ENCODE results near the gene WNK4.

DNA sequence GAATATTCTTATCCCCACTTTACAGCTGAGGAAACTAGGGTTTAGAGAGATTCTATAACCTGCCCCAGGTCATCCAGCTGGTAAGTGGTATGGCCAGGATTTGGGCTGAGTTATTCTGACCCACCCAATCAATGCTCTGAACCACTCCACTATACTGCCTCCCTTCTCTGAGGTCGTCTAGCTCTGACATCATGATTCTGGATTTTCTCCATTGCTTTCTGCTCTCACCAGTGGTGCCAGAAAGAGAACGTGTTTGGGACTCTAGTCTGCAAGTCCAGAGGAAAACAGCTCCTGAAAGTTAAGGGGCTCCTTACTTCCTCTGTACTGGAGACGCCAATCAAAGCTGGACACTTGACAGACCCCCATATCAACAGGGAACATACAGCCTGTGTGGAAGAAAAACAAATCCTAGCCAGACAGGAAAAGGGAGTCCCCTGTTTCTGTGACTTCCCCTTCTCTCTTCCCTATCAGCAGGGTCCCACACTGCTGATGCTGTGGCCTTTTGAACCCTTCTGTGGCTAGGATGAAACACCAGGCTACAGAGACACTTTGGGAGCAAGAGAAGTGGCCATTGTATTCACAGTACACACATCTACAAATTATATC lies 29.6 kb upstream of the WNK4 start:
- TF ChIP-seq, protein P1, sequence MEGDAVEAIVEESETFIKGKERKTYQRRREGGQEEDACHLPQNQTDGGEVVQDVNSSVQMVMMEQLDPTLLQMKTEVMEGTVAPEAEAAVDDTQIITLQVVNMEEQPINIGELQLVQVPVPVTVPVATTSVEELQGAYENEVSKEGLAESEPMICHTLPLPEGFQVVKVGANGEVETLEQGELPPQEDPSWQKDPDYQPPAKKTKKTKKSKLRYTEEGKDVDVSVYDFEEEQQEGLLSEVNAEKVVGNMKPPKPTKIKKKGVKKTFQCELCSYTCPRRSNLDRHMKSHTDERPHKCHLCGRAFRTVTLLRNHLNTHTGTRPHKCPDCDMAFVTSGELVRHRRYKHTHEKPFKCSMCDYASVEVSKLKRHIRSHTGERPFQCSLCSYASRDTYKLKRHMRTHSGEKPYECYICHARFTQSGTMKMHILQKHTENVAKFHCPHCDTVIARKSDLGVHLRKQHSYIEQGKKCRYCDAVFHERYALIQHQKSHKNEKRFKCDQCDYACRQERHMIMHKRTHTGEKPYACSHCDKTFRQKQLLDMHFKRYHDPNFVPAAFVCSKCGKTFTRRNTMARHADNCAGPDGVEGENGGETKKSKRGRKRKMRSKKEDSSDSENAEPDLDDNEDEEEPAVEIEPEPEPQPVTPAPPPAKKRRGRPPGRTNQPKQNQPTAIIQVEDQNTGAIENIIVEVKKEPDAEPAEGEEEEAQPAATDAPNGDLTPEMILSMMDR (IDR thresholded peaks at IDR 0.05) = no peak
- TF ChIP-seq POLR2AphosphoS5 (IDR thresholded peaks at IDR 0.05) = no peak
- no peak for TF ChIP-seq POLR2A (IDR thresholded peaks at IDR 0.05)
- no peak for TF ChIP-seq EP300 (IDR thresholded peaks at IDR 0.05)

Data from upper lobe of left lung (tissue), 4 donors.